GM12801 (cell line): ENCODE results near the gene CCDC30.

Experiments used
- CTCF ChIP-seq: IDR thresholded peaks from one replicate; pipeline ENCODE4 v1.5.1; 2011; ENCODE audit warnings: control low read depth; ENCODE audit not compliant: insufficient read length; ENCODE audit errors: extremely low read depth

Gene CCDC30

GRCh38 chr1:42576935-42577334 is 113.8 kb downstream of the CCDC30 start:
- TF ChIP-seq CTCF, result no peak

DNA sequence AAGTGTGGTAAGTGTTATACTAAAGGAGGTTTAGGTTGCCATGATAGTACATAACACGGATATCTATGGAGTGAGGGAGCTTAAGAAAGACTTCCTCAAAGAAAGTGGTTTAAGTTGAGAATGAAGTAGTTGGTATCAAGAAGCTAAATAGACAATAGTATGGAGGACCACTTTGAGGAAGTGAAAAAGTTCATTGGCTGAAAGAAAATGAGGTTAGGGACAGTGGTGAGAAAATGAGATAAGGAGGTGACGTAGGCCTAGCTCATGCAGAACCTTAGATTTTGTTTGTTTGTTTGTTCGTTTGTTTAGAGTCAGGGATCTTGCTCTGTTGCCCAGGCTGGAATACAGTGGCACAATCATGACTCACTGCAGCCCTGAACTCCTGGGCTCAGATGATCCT is 122.9 kb downstream of the CCDC30 start:
- TF ChIP-seq CTCF, result no peak

DNA sequence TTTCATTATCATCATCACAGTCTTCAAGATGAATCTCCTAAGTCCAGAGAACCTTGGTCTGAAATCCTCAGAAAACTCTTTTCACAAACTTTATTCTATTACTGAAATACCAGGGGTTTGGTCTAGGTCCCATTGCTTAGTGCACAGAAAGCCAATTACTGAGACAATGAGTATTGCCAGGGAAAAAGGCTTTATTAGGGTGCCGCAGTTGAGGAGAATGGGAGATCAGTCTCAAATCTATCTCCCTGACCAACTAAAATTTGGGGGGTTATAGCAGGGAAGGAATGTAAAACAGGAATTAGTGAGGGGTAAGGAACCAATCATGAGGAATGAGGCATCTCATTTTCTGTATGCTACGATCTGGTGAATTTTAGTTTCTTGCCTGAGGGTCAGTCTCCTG is 124.7 kb downstream of the CCDC30 start:
- TF ChIP-seq CTCF, result no peak

DNA sequence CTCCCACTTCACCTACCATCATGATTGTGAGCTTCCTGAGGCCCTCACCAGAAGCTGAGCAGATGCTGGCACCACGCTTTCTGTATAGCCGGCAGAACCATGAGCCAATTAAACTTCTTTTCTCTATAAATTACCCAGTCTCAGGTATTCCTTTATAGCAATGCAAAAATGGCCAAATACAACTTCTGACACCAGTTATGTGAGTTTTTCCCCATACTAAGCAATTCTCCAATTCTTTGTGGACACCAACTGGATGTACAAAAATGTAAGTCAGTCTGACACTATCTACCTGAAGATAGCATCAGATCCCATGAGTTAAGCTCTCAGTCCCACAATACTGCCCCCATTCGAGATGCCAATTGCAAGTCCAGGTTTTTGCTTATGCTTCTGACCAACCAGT is 129.7 kb downstream of the CCDC30 start:
- TF ChIP-seq CTCF, result no peak

DNA sequence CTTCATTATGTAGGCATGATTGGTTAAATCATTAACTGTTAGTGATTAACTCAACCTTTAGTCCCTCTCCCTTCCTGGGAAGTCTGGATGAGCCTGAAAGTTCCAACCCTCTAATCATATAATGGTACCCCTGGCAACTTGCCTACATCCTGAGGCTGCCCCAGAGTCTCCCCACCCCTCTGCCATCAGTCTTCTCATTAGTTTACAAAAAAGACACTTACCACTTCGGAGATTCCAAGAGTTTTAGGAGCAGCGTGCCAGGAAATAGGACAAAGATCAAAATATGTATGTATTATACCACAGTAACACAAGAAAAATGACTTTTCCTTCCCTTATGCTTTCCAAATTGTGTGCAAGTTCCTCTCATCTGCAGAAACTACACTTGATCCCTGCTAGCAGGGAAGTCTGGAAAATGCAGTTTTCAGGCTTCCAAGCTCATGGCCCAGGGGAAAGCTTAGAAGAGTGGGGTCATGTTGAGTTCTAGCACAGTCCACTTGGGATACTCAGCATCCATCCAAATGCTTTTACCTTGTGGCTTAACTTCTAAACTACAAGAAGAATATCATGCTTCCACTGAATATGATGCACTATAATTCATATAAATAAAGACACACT is 130.5 kb downstream of the CCDC30 start:
- no peak for TF ChIP-seq CTCF

DNA sequence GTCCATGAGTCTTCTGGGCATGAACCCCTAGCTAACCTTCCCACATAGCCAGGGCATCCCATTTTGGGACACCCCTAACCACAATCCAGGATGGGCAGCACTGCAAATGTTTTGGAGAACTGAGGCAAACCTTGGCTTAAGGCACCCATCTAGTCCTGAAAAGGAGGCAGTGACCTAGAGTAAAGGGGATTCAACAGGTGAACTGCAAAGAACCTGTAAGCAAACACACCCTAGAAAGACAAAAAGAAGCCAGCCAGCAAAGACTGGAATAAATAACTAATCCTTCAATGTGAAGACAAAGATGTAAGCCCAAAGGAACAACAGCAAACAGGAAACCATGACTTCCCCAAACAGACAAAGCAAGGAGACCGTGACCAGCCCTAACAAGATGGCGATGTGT is 138.4 kb downstream of the CCDC30 start:
- no peak for TF ChIP-seq CTCF

DNA sequence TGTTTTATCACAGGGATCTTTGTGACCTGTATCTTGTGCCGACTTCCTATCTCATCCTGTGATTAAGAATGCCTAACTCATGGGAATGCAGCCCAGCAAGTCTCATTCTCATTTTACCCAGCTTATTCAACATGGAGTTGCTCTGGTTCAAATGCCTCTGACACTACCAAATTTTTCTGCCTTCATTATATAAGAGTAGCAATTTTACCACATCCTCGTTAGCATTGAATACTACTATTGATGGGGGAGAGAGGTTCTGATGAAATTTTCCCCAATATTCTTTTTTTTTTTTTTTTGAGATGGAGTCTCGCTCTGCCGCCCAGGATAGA is 150.7 kb downstream of the CCDC30 start:
- no peak for TF ChIP-seq CTCF

DNA sequence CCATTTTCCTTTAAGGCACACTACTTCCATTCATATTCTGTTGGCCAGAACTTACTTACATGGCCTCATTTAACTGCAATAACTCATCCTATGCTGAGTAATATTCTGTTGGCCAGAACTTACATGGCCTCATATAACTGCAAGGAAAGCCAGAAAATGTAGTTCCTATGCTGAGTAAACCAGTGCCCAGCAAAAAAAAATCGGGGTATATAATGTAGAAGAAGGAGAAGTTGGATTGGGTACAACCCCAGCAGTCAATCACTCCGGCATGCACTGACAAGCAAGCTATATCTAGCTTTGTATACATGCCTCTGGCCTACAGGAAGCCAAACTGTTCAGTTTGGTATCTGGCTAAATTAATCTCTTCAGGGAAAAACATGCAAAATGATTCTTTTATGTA is 155.8 kb downstream of the CCDC30 start:
- no peak for TF ChIP-seq CTCF
